ENCODE results near the gene SLC2A10.

The SLC2A10 gene

DNA sequence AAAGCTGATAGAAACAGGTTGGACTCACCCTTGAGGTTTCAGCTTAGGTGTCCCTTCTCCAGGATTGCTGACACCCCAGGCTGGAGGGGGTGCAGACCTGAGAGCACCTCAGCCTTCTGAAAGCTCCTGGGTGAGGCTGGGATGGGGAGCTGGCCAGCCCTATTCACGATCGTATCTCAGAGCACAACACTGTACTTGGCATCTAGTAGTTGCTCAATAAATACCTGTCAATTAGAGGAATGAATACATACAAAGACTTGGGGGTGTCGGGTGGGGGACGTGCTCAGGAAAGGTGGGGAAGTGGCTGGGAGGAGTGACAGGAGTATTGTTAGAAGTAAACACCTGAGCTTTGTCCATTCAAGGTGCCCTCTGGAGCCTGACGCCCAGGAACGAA lies 61.7 kb downstream of the SLC2A10 start:
- DNase-seq, result no peak

GRCh38 chr20:46772901-46773300 lies 63.5 kb downstream of the SLC2A10 start:
- DNase-seq, result no peak

GRCh38 chr20:46773680-46774079 lies 64.2 kb downstream of the SLC2A10 start:
- no peak for DNase-seq

GRCh38 chr20:46774236-46774635 lies 64.8 kb downstream of the SLC2A10 start:
- DNase-seq, result no peak

DNA sequence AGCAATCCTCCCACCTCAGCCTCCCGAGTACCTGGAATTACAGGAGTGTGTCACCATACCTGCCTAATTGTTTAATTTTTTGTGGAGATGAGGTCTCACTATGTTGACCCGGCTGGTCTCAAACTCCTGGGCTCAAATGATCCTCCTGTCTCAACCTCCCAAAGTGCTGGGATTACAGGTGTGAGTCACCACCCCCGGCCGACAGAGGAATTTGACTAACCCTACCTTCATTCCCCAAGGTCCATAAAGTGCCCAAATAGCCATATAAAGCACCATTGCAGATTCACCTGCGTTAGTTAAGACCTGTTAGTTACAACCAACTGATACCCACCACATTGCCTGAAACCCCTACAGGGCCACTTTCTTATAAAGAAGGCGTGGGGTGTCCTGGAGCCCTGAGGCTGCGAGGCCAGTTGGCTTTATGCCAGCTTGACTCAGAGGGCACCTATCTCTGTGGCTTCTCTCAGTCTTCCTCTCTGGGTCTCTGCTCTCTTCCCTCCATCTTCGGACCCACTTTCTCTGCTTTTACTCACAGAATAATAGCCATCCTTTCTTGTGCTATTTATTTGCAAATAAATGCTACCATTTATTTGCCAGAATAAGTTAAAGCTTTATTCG lies 65.6 kb downstream of the SLC2A10 start:
- DNase-seq, result no peak

GRCh38 chr20:46775806-46776205 lies 66.4 kb downstream of the SLC2A10 start:
- no peak for DNase-seq

DNA sequence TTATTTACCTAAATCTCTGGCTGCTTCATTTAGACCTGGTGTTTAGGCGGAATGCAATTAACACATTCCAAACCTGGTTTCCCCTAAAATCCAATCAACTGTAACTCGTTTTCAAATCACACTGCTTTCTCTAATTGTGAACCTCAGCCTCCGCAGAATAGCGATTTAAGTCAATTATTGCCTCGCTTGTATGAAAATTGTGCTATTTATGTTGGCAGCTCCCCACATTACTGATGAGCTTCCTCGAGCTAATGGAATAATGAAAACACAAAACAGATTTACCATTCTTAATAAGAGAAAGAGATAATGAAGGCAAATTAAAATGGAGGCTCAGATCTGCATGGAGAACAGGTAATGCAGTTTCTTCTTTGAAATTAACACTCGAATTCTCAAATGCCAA lies 67.9 kb downstream of the SLC2A10 start:
- DNase-seq, result no peak

DNA sequence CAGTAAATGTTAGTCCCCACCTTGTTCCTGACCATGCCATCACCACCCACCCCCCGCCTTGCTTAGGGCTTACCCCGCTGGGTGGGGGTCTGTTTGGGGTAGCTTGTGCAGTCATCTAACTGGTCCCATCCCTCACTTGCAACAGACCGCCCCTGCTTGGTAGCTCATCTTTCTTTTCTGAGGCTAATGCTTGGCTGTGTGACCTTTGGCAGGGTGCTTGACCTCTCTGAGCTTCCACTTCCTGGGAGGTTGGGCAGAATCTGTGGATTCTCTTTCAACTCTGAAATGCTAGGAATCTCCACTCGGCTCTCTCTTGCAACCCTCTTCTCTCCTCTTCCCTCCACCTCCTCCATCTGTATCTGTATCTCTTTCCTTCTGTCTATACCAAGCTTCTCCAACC lies 70.4 kb downstream of the SLC2A10 start:
- DNase-seq, result no peak

- DNase-seq, result no peak
Observed at GRCh38 chr20:46784436-46785127, 75.1 kb downstream of the SLC2A10 start.
